ENCODE results near the gene CPNE4.
"Not testable (repeated sequence)": the region's sequence is repeated elsewhere in the genome, so short reads cannot be mapped to it uniquely, and the experiment has no call there.

CPNE4 gene

DNA sequence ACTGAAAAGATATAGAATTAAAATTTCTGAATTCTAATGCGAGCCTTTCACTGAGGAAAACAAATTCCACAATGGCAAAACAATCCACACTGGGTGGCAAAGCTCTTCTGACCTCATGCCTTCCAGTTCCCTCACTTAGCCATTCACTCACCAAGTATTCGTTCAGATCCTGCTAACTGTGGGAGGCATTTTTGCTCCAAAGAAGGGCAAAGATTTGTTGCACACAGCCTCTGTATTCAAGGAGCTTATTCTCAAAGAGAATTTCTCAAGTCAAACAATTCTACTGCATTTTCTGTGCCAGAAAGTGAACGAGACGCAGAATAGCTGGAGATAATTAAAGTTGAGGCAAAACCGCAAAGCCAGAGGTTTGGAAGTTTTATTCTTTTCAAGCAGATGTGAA is 77.3 kb downstream of the CPNE4 start:
- DNase-seq, result no peak

DNA sequence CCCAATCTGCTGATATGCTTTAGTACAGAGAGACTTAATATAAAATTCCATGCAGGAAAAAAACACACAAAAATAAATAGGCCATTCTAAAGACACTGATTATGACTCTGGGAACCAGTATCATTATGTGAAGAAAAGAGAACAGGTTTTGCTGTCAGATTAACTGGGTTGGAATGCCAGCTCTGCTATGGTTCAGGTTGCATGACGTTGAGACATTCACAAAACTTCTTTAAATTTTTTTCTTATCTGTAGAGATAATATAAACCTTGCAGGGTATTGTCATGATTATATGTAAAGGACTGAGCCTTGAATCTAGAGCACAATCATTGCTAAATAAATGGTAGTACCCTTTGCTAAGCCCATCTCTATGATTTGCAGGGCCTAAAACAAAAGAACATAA is 86.0 kb downstream of the CPNE4 start:
- DNase-seq, result no peak

DNA sequence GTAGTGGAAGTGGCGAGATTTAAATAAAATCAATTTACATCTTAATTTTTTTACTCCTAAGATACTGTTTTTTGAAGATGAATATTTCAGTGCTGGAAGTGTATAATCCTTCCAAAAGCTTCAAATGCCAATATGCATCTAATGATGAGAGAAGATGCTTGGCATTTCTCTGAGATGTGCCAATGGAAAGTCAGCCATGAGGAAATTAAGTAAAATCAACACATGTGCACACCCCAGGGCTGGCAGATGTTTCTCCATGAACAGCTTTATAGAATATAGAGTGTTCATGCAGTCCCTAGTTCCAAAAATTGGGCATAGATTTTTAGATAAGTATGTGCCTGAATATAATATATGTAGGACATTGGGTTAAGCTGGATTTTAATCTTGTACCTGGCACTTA is 90.1 kb downstream of the CPNE4 start:
- no peak for DNase-seq

DNA sequence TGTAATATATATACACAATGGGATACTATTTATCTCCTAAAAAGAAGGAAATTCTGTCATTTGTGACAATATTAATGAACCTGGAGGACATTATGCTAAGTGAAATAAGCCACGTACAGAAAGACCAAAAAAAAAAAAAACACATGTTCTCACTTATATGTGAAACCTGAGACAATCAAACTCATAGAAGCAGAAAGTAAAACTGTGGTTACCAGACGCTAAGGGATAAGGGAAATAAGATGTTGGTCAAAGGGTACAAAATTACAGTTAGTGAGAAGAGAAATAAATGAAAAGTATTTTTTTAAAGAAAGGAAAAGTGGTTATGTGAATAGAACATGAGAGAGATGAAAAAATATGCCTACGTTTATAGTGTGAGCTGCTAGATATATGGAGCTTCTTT is 101.1 kb downstream of the CPNE4 start:
- DNase-seq, result no peak

DNA sequence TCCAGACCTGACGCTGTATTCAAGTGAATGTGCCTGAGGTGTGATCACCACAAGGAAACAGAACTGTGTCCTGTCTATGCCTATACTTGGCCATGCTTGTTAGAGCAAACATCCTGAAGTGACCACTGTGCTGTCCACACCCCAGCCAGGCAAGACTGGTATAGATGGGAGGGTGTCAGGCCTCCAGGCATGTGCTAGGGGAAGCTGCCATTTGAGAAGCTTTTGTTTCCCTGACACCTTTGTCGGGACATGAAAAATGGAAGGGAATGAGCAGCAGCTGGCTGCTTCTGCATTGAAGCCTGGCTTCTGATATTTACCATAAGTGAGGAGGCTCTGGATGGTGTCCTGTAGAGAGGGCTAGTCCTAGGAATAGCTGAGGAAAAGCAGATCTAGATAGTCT is 106.2 kb downstream of the CPNE4 start:
- no peak for DNase-seq

DNA sequence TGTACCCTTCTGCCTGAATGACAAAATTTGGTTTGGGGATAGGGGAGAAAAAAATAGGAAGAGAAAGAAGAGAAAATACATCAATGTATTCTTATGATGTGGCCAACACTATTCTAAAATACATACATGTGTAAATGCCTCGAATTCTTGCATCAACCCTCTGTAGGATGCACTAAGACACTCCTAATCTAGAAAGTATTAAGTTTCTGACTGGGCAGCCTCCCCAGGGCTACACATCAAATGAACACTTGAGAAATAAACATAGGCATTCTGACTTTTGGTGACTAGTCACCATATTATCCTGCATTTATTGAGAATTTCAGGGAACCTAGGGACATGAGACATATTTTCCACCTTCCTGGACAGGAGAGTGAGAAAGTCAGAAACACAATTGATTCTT is 109.2 kb downstream of the CPNE4 start:
- no peak for DNase-seq

DNA sequence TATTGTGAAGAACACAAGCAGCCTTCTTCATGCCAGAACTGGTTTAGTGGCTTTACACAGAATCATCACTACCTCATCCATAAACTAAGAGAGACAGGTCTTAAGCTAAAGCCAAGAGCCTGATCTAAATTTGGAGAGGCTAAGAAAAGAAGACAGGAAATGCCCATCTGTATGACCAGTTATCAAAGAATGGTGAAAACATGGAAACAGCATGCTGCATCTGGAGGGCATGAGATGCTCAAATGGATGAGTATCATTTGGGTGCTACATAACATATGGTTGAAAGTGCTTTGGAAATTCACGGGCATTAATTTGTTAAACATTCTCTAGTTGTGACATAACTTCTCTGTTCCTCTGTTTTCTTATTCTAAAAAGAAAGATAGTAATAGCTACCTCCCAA is 112.5 kb downstream of the CPNE4 start:
- DNase-seq, result no peak

DNA sequence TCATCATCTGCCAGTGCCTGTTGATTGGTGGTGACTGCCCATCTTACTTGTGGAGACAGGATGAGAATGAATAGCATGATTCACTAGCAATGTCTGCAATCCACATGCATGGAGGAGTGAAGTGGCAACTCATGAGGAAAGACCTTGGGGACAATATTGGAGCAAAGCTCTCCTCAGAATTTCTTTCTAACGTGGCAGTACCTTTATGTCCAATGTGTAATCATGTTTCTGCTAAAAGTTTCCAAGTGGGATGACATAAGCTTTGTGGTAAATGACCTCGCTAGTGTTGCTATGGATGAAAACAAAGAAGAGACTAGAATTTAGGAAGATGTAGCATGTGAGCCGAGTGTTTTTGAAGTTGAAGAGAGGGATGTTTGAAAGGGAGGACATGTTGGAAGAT is 117.8 kb downstream of the CPNE4 start:
- no peak for DNase-seq

DNA sequence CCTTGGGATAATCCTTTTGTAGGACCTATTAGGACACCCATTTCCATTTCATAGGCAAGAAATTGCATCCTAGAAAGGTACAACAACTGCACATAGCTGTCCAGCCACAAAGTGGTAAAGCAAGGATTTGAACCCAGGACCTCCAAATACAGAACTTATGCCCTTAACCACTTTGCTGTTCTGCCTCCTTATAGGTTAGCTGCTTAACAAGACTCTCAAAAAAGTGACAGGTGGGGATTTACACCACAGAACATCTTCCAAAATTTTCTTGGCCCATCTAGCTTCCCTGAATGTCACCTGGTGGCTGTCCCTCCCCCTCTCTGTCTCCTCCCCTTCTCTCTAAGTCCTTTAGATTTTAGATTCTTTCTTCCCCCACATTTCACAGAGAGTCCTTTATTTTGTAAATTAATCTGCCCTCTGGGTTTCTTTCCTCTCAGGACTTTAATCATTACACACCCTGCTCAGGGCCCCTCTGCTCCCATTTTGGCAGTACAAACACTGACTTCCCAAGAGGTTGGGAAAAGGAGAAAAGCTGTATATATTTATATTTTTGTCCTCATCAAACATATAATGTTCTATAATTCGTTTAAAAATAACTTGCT is 120.6 kb downstream of the CPNE4 start:
- no peak for DNase-seq

DNA sequence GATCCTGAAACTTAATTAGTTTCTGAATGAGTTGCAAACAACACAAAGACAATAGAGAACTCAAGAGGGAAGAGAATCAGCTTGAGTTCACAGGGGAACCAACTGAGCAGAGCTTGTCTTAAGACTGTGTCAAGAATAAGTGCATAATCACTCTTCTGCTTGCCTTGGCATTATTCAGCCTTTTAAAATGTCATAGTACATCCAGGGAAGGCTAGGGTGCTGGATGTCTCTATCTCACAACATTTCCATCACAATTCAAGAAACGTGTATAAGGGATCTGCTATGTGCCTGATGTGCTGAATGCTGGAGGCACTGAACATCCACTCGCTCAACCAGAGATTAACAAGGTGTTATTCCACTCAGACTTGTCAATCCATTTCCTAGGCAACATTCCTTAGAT is 122.6 kb downstream of the CPNE4 start:
- DNase-seq, result no peak

DNA sequence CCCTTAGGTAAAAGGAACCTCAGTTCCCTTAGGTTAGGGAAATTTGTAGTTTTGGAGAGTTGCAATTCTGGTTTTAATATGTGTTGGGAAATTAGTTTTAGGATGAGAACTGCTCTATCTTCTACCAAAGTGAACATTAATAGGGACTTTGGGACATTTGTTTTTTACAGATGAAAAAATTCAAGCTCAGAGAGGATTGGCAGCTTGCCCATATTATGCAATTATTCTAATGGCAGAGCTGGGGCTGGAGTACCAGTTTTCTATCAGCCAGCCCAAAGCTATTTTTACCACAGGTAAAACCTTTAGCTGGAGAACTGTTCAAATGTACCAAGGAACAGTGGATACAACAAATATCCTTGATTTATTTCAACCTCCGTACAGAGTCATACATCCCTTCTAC is 127.0 kb downstream of the CPNE4 start:
- DNase-seq, result no peak

DNA sequence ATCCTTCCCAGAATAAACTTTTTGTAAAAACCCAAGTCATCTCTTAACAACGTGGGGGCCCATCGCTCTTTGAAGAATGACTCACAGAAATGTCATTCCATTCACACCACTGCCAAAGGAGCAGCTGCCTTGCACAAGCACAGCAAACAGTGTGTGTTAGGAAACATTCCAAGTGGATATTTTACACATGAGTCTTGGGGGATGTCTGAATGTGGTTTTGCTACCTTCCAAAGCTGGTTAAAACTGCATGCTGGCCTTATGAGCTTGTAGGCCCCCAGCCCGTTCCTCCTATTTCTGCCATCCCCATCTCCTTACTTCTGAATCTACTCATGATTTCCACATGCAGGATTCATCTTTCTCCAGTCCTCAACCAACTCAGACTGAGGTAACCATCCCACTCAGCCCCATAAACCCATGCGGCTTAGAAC is 130.8 kb downstream of the CPNE4 start:
- DNase-seq, result no peak

DNA sequence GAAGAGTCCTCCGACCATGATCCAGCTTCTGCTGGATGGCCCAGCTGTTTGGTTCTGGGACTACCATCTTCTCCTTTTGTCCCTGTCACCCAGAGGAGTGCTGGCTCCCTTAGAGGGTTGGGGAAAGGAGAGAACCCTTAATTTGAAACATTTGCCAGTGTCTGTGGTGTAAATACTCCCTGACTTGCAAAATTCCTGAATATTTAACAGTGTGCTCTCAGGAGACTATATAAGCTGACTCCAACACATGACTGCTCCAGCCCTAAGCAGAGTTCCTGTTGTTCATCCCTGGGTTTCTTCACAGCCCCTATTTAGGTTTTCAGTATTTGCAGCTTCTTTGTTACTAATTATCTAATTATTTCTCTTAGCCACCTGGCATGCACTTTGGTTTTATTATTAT is 133.1 kb downstream of the CPNE4 start:
- no peak for DNase-seq

DNA sequence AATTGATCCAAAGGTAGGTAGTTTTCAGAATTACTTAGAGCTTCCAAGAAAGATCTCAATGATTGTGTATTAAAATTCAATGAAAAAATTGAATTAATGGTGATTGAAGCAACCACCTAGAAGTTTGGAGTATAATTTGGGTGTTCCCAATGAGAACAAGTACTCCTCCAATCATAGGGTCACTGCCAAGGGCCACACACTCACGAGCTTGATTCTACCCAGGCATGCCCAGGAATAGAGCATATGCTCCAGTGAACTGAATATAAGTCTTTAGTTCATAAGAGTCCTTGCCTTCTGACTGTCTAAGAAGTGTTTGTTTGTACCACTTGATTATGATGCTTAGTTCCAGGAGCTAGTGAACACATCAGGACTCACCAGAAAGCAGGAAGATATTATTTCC is 133.9 kb downstream of the CPNE4 start:
- DNase-seq, result no peak

DNA sequence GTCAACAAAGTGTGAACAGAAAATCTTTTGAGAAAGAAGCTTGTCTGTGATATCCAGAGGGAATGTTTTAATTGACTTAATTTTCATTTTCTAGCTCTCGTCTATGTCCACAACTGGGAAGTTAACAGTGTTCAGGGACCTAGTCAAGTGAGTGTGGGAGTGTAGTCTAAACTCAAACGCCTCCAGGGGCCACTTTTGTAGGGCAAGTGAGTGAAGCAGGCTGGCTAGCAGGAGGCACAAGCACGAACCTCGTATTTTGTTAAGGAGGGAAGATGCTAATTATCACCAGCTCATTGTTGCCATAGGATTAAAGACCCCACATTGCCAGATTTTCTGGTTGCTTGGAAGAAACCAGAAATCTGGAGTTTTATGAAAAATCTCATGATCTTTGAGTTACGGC is 135.8 kb downstream of the CPNE4 start:
- DNase-seq, result no peak

DNA sequence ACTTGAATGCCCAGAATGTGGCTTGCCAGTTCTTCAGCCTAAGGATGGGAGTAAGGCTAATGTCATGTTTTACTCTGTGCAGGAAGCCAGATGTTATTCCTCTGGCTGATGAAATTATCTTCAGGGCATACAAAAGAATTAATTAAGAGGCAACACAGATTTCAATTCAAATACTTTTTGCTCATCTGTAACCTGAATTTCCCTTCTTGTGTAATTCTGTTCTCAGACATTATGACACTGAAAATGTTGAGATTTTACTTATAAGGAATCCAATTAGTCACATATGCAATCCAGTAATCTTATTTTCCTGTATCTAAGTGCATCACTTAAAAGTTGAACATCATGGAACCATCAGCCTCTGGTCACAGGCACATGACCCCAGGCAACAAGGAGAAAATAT is 136.5 kb downstream of the CPNE4 start:
- no peak for DNase-seq

DNA sequence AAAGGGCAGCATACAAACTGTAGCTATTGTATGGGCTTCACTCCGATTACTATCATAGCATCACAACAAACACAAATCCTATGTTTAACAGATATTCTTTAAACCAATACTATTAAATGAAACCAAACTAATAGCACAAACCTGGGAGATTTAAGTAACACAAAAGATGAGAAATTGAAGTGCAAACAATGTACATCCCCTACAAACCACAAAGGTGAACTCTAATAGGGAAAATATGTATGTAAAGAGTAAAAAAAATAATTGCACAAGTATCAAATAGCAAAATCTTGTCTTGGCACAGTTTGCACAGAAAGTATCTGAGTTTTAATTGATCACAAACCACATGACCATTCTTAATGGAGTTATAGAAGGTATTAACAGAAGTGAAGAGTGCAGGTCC is 138.5 kb downstream of the CPNE4 start:
- DNase-seq, result no peak

DNA sequence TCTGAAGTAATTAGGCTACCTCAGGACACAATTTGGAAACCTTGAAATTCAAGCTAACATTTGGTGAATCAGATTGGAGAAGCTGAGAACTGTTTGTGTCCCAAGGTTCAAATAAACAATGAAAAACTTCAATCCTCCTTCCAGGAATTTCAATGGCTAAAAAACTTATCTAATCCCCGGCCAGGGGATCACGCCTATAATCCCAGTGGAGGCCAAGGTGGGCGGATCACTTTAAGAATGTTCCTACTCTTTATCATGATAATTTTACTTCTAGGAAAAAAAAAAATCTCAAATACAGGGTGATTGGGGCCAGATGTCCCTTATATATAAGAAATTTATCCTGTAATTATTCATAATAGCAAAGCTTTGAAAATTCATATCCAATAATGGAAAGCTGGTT is 139.0 kb downstream of the CPNE4 start:
- DNase-seq, result no peak

DNA sequence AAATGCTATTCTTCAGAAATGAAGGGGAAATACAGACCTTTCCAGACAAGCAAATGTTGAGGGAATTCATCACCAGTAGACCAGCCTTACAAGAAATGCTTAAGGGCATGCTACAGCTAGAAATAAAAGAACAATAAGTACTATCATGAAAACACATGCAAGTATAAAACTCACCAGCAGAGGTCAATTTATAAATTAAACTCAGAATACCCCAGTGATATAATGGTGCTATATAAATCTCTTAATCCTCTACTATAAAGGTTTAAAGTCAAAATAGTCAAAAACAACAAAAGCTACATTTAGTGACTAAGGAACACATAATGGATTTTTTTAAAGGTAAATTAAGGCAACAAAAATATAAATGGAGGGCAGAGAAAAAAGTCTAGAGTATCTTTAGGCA is 142.5 kb downstream of the CPNE4 start:
- no peak for DNase-seq

DNA sequence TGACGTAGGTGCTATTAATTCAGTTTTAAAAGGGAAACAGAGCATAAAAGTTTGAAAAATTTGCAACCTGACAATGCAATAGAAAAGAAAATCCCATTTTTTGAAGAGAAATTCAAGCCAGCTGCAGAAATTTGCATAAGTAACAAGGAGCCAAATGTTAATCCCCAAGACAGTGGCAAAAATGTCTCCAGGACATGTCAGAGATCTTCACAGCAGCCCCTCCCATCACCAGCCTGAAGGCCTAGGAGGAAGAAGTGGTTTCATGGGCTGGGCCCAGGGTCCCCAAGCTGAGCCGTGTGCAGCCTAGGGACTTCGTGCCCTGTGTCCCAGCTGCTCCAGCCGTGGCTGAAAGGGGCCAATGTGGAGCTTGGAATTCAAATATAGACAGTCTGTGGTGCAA is 148.9 kb downstream of the CPNE4 start:
- DNase-seq, result not testable (repeated sequence)

DNA sequence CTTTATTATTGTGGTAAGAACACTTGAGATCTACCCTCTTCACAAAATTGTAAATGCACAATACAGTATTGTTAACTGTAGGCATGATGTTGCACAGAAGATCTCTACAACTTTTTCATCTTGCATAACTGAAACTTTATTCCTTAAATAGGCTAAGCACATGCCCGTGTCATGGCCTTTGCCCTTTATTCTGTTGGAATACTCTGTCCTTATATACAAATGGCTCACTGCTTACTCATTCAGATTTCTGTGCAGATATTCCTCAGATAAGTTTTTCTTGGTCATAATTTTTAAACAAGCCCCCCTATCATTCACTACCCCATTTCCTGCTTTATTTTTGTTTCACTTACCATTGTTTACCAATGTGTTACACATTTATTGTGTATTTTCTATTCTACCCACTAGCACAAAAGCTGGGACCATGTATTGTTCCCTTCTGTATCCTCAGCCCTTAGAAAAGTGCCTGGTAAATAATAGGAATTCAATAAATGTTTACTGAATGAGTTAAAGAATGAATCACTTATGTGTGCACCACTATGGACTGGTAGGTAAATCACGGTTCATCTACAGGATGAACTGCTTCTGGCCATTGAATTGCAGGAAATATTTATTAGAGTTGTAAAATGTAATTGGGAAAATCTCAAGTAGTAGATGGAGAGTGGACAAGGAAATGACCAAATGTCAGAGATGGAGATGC is 151.0 kb downstream of the CPNE4 start:
- DNase-seq, result no peak

DNA sequence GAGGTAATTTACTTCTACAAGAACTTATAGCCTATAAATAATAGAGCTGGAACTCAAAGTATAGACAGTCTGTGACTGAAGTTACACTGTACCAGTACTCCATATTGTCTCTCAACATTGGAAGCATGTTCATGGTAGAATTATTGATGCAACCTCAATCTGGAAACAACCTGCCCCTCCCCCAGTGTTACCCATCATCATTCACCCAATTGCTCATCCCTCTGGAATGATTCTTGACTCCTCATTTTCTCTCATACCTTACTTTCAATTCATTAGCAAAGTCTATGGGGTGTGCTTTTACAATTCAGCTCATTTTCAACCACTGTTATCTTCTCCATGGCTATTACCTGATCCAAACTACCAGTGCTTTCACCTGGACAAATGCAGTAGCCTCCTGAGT is 151.7 kb downstream of the CPNE4 start:
- no peak for DNase-seq

DNA sequence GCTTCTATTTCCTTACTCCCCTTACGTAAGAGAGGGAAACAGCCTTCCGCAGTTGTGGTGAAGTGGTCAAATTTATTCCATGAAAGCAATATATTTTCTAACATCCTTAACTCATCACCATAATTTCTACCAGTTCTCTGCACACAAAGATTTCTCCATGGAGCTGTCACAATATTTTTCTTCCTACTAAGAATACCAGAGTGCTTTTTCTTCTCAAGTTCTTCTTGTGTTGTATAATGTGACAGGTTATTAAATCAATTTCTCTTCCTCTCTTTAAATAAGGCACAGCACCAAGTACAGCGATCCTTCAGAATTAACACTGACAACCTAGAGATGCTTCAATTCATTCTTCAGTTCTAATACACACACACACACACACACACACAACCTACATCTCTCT is 153.0 kb downstream of the CPNE4 start:
- DNase-seq, result no peak

DNA sequence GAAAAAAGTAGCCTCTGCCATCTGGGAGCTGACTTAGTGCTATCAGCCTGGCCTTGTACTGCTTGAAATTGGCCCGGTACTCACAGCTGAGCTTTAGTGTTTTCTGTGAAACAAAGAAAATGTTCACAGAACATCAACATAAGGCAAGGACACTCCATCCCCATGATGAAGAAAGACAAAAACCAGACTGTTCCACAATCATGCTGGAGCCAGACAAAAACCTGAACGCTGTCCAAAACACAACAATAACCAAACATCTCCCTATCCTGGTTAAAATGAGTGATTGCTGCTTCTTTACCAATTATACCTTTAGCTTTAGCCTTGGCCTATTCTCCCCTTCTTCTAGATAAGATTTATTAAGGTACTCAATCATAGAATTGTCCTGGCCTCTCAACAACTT is 153.9 kb downstream of the CPNE4 start:
- DNase-seq, result no peak

DNA sequence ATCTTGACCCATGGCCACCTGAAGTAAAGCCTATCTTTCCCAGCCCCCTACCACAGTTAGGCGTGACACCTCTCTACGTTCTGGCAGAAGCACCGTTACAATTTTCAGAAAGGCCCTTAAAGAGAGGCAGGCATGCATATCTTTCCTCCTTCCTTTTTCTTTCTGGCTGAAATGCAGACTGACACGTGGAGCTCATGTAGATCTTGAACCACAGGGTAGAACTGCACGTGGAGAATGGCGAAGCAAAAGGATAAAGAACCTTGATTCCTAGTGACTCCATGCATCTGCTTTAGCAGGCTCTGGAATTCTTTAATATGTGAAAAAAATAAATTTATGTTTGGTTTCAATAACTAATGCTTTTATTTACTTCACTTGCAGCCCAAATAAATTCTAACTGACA is 166.6 kb downstream of the CPNE4 start:
- DNase-seq, result no peak
